Tibial nerve (tissue), 3 donors: ENCODE results near the gene DHRS9.

Source experiments
- CTCF ChIP-seq, 5 experiments: fragments of 200-600 bp in 3 of 5; fragments of 450-650 bp in 2 of 5; sonication (generic) in 3 of 5; IDR thresholded peaks; one replicate each; pipeline ENCODE4 v1.5.1; 2016 to 2019; ENCODE audit warnings: antibody characterized with exemption in 5 of 5, mild to moderate bottlenecking in 3 of 5, moderate library complexity in 2 of 5
- POLR2A ChIP-seq, 2 donors: fragments of 450-650 bp; IDR thresholded peaks; one replicate each; pipeline ENCODE4 v1.6.1; 2017; ENCODE audit warnings: antibody characterized with exemption in 2 of 2, mild to moderate bottlenecking in 2 of 2, moderate library complexity in 2 of 2

GRCh38 chr2:169112841-169113240 lies 43.5 kb downstream of the DHRS9 start:
- TF ChIP-seq POLR2A (IDR thresholded peaks at IDR 0.05) (no peak), CTCF (IDR thresholded peaks at IDR 0.05) (no peak)
